ENCODE results near the gene PDGFD. TPM values are rescaled to one million over a fixed set of nuclear protein-coding genes. Genes with fewer than 3 reads are reported as not detected.

The PDGFD gene
- total RNA-seq, 2 donors from 2014 or later = 2.3 to 4.8 TPM

DNA sequence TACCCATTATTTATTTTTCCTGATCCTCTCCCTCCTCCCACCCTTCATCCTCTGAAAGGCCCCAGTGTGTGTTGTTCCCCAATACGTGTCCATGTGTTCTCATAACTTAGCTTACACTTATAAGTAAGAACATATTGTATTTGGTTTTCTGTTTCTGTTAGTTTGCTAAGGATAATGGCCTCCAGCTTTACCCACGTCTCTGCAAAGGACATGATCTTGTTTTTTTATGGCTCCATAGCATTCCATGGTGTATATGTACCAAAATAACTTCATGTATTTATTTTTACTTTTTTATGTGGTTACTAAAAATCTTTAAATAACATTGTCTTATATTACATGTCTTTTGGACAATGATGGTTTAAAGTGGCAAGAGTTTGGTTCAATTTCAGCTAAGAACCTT, 15.2 kb downstream of the PDGFD start:
- TF ChIP-seq CTCF (conservative IDR thresholded peaks at IDR 0.05) = no peak
- Mint-ChIP-seq H3K9me3 (peaks cover 1% of the 10 kb centered on the region), H3K27ac (no peak overlapping the region), H3K4me1 (peaks cover 9% of the 10 kb centered on the region), H3K4me3 (no peak overlapping the region), H3K27me3 (ENCODE audit: insufficient read depth) (no peaks in the 10 kb centered on the region), H3K36me3 (ENCODE audit: low read depth) (no peaks in the 10 kb centered on the region)
- Histone ChIP-seq H3K4me3 (ENCODE audit: low read length) (no peak overlapping the region), H3K9me3 (ENCODE audit: control insufficient read depth, low read length) (peaks cover 10% of the 10 kb centered on the region), H3K27ac (ENCODE audit: low read depth, low read length) (no peak overlapping the region), H3K9ac (ENCODE audit: extremely low read depth, low read length, poor library complexity, severe bottlenecking) (no peak overlapping the region), H3K27me3 (ENCODE audit: control insufficient read depth, insufficient read depth, low read length, poor library complexity, severe bottlenecking) (no peaks in the 10 kb centered on the region), H3K4me1 (ENCODE audit: control insufficient read depth, insufficient read depth, low read length) (peaks cover 3% of the 10 kb centered on the region), H3K36me3 (ENCODE audit: control insufficient read depth, insufficient read depth, low read length) (no peaks in the 10 kb centered on the region)
- WGBS, 2 experiments (ENCODE audit: insufficient coverage in 1 of 2, insufficient read length in 1 of 2) = 71% methylated on average over 1 of the region's 2 CpGs; no CpG with 5 or more reads in 1 of the 2 experiments
- DNase-seq = no peak

DNA sequence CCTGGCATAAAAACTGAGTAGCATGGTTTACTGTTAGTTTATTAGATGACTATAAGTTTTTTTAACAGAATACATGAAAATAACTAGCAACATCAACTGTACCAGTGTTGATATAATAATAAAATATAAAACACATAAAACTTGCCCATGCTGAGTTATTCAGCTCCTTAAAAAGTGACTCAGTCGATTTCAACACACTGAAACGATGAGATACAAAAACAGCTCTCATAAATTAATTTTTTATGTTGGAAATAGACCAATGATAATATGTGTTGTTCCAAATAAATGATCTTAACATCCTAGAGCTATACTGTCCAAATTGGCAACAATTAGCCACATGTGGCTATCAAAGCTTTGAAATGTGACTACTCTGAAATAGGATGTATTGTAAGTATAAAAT, 15.9 kb downstream of the PDGFD start:
- Mint-ChIP-seq H3K36me3 (ENCODE audit: low read depth) (no peaks in the 10 kb centered on the region), H3K9me3 (peaks cover 1% of the 10 kb centered on the region), H3K27ac (no peak overlapping the region), H3K4me1 (peaks cover 3% of the 10 kb centered on the region), H3K4me3 (no peak overlapping the region), H3K27me3 (ENCODE audit: insufficient read depth) (no peaks in the 10 kb centered on the region)
- no peak for DNase-seq
- H3K4me3 ChIP-seq (ENCODE audit: low read length) = no peak overlapping the region
- H3K4me1 ChIP-seq (ENCODE audit: control insufficient read depth, insufficient read depth, low read length) = peaks cover 2% of the 10 kb centered on the region
- no peak overlapping the region for H3K27ac ChIP-seq (ENCODE audit: low read depth, low read length)
- H3K9me3 ChIP-seq (ENCODE audit: control insufficient read depth, low read length) = peaks cover 10% of the 10 kb centered on the region
- no peak overlapping the region for H3K9ac ChIP-seq (ENCODE audit: extremely low read depth, low read length, poor library complexity, severe bottlenecking)
- H3K27me3 ChIP-seq (ENCODE audit: control insufficient read depth, insufficient read depth, low read length, poor library complexity, severe bottlenecking) = no peaks in the 10 kb centered on the region
- no peaks in the 10 kb centered on the region for H3K36me3 ChIP-seq (ENCODE audit: control insufficient read depth, insufficient read depth, low read length)
- TF ChIP-seq CTCF (conservative IDR thresholded peaks at IDR 0.05) = no peak
- WGBS, 2 experiments (ENCODE audit: insufficient coverage in 1 of 2, insufficient read length in 1 of 2) = 90% methylated on average over 2 of the region's 2 CpGs; no CpG with 5 or more reads in 1 of the 2 experiments

DNA sequence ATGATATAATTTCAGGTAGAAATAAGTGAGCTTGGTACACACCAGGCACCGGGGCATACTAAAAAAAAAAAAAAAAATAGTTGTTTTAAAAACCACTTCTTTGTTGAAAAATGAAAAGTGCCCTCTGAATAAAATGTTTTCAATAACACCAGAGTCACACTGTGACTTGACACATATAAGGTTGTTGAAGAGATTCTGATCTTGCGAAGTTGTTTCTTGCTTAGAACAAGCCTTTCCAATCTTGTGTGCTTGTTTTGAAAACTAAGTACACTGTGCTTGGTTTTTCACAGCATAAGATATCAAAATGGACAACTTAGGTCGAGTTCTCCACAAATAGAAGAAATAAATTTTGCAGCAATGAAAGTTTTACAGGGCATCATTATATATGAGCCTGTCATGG, 17.0 kb downstream of the PDGFD start:
- Histone ChIP-seq H3K4me3 (ENCODE audit: low read length) (no peak overlapping the region), H3K9me3 (ENCODE audit: control insufficient read depth, low read length) (peaks cover 10% of the 10 kb centered on the region), H3K9ac (ENCODE audit: extremely low read depth, low read length, poor library complexity, severe bottlenecking) (no peak overlapping the region), H3K27ac (ENCODE audit: low read depth, low read length) (no peak overlapping the region), H3K27me3 (ENCODE audit: control insufficient read depth, insufficient read depth, low read length, poor library complexity, severe bottlenecking) (no peaks in the 10 kb centered on the region), H3K4me1 (ENCODE audit: control insufficient read depth, insufficient read depth, low read length) (no peaks in the 10 kb centered on the region), H3K36me3 (ENCODE audit: control insufficient read depth, insufficient read depth, low read length) (no peaks in the 10 kb centered on the region)
- Mint-ChIP-seq H3K27me3 (ENCODE audit: insufficient read depth) (no peaks in the 10 kb centered on the region), H3K27ac (no peak overlapping the region), H3K4me3 (no peak overlapping the region), H3K9me3 (peaks cover 1% of the 10 kb centered on the region), H3K36me3 (ENCODE audit: low read depth) (no peaks in the 10 kb centered on the region), H3K4me1 (no peaks in the 10 kb centered on the region)
- 91 to 95% methylated on average over 2 of the region's 3 CpGs for WGBS, 2 experiments (ENCODE audit: insufficient coverage in 1 of 2, insufficient read length in 1 of 2)
- TF ChIP-seq CTCF (conservative IDR thresholded peaks at IDR 0.05) = no peak
- DNase-seq = no peak
